NOMO-1 treated with dmso at 0.1 percent for 144 hours (cell line): ENCODE results near the gene IL19.

ENCODE experiments used
- DNase-seq: peaks from one replicate; lab custom pipeline; 2025; ENCODE audit not compliant: unreplicated experiment; lab: John Stamatoyannopoulos, UW

IL19 gene

DNA sequence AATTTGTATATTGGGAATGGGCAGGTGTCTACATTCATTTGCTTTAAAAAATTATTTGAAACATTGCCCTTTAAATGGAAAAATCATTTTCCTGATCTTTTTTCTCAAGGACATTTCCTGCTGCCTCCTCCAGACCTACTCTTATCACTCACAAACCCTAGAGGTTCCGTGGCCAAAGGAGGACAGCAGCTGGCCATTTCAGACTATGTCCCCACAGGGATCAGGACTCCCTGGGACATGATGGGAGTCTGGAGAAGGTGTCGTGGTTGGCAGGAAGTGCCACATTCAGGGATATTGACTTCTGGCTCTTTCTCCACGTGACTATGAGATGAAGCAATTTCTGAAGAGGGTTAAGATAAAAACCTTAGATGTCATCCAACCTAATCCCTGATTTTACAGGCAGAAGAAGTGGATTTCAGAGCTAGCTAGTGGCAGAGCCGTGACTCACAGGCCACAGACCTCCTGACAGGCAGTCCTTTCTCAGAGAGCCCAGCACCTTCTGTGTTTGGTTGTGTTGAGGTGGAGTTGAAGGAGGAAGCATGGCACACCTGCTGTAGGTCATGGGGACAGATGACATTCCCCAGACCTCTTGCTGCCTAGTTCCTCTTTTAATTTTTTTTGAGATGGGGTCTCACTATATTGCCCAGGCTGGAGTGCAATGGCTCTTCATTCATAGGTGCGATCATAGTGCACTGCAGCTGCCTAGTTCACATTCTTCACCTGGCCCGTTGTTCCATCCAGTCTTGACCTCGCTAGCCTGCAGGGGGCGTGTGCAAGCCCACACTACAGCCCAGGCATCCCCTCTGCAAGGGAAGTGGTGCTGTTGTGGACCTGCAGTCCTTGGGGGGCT is 27.2 kb downstream of the IL19 start:
- DNase-seq, result no peak

DNA sequence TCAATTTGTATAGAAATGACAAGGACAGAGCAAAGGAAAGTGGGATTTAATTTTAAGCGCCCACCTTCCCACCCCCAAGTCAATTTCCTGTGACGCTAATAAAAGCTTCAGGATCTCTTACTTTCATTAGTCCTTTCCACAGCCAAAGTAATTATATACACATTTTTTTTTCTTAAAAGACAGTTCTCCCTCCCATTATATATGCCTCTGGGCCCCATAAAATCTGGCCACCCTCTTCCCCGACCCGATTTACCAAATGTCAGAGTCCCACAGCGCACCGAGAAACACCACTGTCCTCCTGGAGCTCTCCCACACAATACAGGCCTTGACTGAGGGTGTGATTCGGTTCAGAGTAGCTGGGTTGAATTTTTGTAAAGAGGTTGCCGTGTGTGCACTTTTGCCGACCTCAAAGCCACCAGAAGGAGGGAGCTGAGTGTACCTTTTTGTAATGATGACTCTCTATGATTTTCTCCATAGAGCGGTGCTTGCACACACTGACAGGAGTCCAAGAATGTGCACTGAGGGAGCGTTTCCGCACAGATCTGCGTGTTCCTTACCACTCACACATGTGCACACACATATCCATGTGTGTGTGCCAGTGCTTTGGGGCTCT is 27.9 kb downstream of the IL19 start:
- no peak for DNase-seq

DNA sequence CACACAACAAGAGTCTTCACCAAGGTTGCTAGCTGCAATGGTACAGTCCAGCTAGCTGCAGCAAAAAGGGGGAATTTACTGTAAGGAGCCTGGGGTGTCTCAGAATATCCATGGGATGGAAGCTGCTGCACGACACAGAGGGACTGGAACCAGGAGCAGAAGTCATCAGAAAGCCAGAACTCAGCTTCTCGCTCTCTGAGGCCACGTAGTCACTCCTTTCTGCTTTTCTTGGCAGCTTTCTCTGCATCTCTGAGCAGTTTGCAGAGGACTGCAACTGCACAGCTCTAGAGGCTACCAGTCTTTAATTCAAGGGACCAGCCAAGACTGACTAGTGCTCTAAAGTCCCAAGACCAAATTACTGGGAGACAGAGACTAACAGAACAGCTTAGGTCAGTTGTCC is 28.7 kb downstream of the IL19 start:
- no peak for DNase-seq

DNA sequence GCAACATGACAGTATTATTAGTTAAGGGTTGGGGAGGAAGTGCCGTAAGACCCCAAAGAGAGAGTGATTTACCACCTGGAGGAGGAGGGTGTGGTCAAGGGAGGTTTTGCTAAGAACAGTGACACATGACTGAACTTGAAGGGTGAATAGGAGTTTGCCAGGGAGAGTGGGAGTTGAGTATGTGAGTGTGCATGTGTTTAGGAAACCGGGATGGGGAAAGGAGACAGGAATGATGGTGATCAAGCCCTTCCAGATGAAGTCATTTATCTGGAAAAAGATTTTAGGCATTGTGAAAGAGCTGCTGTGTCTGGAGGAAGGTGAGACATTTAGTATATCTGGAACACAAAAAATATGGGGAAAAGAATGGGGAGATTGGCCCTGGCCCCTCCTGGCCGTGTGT is 29.8 kb downstream of the IL19 start:
- DNase-seq, result no peak

DNA sequence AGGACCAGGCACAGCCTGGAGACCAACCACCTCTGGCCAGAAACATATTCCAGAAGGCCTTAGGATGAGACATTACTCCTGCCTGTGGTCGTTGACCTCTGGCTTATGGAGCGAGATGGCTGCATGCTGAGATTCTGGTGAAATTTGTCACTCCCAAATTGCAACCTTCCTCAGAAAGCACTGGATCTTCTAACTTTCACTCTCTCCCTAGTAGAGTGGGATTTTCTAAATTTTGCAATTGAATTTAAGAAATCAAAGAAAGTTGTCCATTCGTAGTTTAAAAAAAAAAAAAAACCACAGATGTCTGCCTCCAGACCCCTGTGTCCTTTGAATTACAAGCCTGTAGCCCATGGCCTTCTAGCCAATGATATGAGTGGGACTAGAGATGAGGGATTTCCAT is 30.3 kb downstream of the IL19 start:
- no peak for DNase-seq

DNA sequence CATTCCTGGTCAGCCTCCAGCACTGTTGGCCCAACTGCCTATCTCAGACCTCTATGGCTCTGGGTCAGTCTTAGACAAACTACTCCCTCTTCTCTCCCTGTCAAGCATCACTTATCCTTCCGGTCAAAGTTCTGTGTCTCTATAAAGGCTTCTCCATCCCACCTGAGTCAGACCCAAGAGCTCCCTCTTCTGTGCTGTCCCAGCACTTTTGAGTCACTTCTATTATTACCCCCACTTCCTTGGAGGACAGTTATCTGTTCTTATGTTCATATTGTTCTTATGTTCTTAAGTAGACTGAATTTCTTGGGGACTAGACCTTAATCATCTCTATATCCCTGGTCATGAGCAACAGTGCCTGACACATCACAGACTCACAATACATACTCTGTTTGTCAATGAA is 30.9 kb downstream of the IL19 start:
- no peak for DNase-seq

DNA sequence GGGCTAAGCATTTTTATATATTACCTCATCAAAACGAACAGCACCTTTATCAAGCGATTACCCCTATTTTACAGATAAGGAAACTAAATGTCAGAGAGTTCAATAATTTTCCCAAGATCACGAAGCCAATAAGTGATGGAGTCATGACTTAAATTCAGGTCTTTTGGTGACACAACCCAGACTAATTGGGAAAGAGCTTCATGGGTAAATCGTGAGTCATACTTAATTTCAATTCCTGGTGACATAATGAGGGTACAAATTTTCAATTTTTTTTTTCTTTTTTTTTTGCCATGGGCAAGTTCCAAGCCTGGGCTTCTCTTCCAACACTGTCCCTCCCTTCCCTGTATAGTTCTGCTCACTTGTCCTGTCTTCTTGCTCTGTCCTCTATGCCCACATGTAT is 31.8 kb downstream of the IL19 start:
- no peak for DNase-seq

DNA sequence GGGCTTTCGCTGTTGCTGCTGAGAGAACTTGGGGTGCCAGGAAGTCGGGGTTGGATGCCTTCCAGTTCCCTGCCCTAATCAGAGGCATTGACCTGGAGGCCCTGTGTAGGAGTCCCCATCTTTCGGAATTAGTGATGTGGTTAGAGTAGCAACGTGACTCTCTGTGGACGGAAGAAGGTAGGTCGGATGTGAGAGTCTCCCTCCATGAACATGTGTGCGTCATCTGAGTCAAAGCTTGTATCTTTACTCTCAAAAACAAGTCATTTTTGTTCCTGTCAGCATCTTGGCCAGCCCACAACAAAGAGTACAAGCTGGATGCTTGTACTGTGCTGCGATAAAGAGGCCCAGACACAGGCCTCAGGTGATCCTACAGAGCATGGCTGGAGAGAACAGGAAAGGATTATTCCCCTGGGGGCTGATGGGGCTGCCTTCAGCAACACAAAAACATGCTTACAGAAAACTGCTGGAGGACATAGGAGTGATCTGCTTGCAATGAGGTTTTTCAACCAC is 32.7 kb downstream of the IL19 start:
- no peak for DNase-seq

DNA sequence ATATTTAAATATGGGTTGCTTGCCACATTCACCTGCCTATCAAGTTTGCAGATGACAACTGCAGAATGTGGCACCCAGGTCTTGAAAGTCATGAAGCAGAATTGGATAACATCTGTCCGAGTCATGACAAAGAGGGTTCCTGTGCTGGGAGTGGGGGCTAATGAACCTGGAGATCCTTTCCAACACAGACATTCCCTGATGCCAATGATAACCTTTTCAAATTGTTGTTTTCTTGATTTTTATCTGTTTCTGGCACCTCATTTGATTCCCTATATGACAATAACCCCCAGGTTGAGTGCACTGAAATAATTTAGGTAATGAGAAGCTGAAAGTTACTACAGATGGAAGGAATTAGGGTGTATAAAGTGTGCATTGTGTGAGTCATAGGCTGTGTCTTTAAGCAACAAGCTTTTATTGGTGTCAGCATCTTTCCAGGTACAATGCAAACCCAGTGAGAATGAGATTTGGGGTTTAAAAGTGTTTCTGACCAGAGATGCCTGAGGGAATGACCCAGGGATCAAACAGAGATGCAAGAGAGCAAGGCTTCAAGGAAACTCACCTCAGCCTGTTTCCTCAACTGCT is 33.7 kb downstream of the IL19 start:
- no peak for DNase-seq

DNA sequence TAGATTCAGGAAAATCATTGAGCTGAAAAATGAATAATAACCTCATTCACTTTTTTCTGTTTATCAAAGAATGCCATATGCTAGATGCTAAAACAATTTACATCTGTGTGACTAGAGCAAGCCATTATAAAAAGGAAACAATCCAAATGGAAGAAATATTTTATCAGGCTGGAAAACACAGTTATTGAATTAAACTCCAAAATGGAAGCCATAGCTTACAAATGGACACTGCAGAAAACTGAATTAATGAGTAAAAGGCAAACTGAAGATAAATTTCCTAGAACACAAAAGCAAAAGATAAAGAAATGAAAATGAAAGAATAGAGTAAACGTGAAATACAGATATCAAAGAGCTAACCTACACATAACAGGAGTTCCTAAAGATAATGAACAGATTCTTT is 34.8 kb downstream of the IL19 start:
- DNase-seq, result no peak

DNA sequence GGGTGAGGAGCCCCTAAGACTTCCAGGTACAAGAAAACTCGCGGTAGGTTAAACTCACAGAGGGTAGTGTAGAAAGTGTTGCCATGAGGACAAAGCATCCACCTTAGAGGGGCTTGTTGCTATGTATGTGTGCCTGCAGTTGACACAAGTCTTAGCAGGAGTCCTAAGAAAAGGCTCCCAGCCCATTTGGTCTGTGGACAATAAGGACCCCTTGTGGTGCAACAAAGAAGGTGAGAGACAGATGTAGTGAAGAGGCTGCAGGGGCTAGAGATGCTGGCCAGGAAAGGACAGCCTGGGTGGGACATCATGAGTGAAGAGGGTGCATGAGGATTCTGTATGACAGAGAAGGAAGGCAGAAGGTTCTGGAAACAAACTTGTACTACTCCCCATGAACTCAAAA is 38.0 kb downstream of the IL19 start:
- DNase-seq, result peak; percentile 64

DNA sequence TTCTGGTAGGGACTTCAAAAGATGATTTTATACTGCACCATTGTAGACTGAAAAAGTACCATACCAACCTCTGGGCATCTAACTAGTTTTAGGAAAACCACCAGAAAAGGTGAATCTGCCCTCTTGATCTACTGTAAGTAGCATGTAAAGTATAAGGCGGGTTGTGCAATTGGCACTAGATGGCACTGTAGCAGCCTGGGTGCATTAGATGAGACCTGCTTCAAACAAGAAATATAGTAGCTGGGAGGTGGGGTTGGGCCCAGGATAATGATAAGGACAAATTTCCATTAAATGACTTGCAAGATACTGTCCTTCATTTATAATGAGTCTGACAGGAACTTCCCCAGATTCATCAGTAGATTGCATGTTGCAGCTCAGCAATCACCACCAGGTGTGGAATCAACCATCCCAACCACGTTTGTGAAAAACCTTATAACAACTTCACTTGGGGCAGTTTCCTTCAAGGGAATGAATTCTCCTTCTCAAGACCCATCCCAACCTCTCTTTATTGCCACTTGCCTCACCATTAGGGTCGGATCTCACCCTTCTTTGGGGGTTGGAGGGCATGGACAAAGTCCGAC is 39.0 kb downstream of the IL19 start:
- DNase-seq, result peak; percentile 13

DNA sequence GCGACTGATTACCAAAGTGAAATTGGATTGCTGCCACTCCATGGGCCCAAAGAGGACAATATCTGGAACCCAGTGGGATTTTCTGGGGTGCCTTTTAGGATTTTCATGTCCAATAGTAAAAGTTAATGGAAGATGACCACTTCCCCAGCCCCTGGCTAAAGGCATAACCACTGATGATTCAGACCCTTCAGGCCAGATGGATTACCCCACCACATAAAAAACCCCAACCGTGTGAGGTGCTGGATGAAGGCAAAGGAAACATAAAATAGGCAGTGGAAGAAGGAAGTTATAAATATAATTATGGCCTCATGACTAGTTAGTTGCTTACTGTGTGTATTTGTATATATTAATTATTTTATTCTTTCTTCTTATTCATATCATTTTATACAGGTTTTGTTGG is 41.9 kb downstream of the IL19 start:
- no peak for DNase-seq

DNA sequence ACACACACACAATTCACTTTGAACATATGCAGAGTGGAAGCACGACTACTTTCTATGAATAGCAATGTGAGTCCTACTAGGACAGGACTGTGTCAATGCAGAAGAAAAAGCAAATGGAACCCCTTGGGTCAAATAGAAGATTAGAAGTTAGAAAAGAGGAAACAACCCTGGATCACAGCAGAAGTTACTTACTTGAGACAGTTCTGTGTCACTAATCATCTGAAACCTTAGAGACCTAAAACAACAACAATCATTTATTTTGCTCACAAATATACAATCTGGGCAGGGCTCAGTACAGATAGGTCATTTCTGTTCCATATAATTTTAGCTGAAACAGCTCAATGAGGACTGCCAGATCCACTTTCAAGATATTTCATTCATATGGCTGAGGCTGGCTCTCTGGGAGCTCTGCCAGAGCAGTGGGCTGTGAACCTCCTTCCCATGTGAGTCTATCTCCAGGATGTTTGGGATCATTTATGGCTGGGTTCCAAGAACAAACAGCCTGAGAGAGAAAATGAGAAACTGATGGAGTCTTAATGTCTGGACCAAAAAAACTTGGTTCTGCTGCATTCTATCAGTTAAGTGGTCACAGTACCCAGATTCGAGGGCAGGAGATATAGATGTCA is 44.3 kb downstream of the IL19 start:
- no peak for DNase-seq

DNA sequence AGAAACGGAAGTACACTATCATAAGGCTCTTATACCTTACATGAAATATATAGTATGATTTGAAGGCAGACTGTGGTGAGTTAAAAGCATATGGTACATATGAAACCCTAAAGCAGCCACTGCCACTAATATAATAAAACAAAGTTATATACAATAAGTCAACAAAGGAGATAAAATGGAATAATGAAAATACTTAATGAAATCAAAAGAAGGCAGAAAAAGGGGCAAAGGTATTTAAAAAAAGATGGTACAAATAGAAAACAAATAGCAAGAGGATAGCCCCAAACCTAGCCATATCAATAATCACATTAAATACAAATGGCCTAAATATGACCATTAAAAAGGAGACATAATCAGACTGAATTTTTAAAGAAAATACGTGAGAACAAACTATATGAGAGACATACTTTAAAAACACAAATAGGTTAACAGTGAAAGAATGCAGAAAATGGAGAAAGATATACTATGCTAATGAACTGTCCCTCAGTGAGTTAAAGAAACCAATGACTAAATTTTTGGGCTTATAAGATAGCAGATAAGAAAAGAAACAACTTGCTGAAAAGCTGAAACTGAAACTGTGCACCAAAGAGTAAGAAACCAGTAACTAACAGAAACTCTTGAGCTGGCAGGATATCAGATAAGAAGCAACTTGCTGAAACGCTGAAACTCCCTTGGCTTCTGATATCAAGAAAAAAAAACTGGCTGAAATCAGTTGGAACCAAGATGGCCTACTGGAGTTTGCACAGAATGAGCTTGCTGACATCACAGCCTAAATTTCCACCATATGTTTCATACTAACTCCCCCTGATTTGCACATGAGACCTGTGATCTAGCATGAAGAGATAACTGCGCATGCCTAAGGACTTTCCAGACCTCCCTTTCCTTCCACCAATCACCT is 46.1 kb downstream of the IL19 start:
- no peak for DNase-seq

DNA sequence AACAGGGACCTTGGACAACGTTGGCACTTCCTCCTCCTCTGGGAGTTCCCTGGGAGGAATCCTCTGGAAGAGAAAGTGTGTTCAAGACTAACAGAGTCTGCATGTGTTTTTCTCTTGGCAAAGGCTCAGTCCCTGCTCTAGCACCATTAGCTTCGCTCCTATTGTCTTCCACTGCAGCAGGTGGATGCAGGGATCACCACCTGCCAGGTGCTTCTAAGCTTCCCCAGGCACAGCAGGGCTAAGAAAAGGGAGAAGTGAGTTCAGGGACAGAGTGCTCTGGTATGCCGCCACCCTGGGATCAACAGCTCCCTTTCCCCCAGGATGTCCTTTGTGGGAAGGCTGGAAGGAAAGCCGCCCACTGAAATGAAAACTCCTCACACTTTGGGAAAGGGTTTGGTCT is 50.9 kb downstream of the IL19 start:
- no peak for DNase-seq

DNA sequence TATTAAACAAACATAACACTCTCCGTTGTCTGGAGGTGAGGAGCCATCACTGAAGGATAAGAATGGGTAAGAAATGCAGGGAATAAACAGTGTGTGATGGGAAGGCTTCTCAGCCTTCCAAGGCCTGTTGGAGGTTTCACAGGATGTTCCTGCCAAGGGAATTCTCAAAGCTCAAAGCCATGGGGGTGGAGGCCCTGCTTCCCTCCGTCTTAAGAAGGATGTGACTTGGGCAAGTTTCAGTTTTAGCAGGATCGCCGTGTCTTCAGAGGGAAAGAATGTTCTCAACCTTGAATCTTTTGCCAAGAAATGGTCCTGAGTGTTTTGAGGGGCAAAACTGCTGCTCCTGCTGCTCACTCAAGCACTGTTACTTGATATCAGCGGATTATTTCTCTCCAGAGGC is 53.2 kb downstream of the IL19 start:
- DNase-seq, result no peak

DNA sequence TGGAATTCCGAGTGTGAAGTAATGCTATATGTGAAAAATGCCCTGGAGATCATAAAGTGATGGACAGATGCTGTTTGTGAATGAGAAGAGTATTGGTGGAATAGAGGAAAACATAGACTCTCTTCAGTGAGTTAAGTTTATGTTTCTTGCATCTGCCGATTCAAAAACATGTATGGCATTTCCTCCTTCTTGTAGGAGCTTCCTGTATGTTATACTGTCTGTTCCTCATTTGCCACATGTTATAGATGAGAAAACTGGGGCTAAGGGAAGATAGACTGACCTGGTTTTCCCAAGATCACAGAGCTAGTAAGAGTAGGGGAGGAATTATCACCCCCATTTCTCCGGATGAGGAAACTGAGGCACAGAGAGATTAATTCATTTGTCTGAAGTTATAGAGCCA is 53.8 kb downstream of the IL19 start:
- DNase-seq, result no peak

DNA sequence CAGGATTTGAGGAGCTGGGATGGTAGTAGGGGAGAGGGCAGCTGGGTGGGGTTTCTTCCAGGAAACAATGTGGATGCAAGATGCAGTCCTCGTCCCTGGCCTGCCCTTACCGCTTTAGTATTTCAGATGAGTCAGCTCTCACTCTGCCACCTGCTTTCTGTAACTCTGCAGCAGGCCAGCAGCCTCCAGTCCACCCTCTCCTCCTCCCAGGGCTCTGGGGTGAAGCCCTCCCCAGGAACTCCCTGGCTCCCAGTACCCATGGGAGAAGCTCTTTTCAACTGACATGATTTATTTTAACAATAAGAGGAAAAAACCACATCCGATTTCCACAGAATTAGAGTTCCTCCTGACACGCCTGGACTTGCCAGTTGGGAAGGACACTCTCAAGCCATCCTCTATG is 55.8 kb downstream of the IL19 start:
- DNase-seq, result peak; percentile 54

DNA sequence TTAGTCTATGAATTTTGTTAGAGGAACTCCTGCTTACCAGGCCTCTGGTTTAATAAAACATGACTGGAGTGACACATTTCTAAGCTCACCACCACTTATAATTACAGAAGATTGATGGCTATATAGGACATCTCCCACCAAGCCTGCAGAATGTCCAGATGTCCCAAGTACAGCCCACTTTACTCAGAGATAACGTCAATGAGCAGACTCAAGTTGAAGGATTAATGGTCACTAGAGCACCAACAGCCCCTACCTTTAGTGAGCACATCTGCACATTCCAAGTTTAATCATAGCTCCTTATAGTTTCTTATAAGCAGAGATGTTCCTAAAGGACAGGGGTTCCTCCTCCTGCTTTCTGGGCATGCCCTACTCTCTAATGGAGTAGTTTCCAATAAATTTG is 57.5 kb downstream of the IL19 start:
- DNase-seq, result no peak
